Right atrium auricular region (tissue), 2 donors: ENCODE data around the gene PRIMA1. TPM values are rescaled to one million over a fixed set of nuclear protein-coding genes. Genes with fewer than 3 reads are reported as not detected.

Experiments used
- DNase-seq: peaks from one replicate; pipeline ENCODE4 v3.0.0-alpha.2; 2019; ENCODE audit warnings: low spot score
- H3K27ac ChIP-seq, 2 donors: fragments of 200-600 bp; sonication (generic); 1 replicate in 1 of 2; 2 replicates in 1 of 2; pipeline ENCODE4 v1.5.1; 2016 to 2019
- H3K27me3 ChIP-seq, 2 donors: fragments of 200-600 bp; sonication (generic); one replicate each; pipeline versions ENCODE4 v1.5.1 to v1.6.0; 2017 to 2019
- H3K36me3 ChIP-seq: fragments of 200-600 bp; sonication (generic); one replicate; pipeline ENCODE4 v1.5.1; 2016
- H3K4me1 ChIP-seq, 2 donors: fragments of 200-600 bp; sonication (generic); one replicate each; pipeline versions ENCODE4 v1.5.1 to v1.6.0; 2017 to 2019
- H3K4me3 ChIP-seq, 2 donors: fragments of 200-600 bp; sonication (generic); 1 replicate in 1 of 2; 2 replicates in 1 of 2; pipeline ENCODE4 v1.5.1; 2017 to 2019; ENCODE audit warnings: mild to moderate bottlenecking in 1 of 2, moderate library complexity in 1 of 2
- H3K9me3 ChIP-seq, 2 donors: fragments of 200-600 bp; sonication (generic); one replicate each; pipeline ENCODE4 v1.5.1; 2019
- CTCF ChIP-seq, 2 donors: fragments of 200-600 bp; sonication (generic); IDR thresholded peaks; one replicate each; pipeline ENCODE4 v1.5.1; 2019; ENCODE audit warnings: antibody characterized with exemption in 2 of 2
- total RNA-seq, 2 donors: library from RNA; depleted of rRNA; stranded (reverse); fragments of >200 nt; gene quantifications; one replicate each; pipeline ENCODE4 v1.1.0, GENCODE V29; 2016

The PRIMA1 gene
- total RNA-seq, 2 donors from 2014 or later: 2.2 to 4.1 TPM

- DNase-seq: no peak
- Histone ChIP-seq H3K27ac (no peak overlapping the region), H3K36me3 (no peaks in the 10 kb centered on the region), H3K4me3 (no peak overlapping the region), H3K9me3 (peaks cover 0 to 22% of the 10 kb centered on the region in 2 donors), H3K27me3 (no peaks in the 10 kb centered on the region), H3K4me1 (no peaks in the 10 kb centered on the region)
- no peak for TF ChIP-seq CTCF (IDR thresholded peaks at IDR 0.05)
Observed at GRCh38 chr14:93700928-93701327, 87.4 kb downstream of the PRIMA1 start.

GRCh38 chr14:93693914-93694313 is 94.4 kb downstream of the PRIMA1 start:
- no peaks in the 10 kb centered on the region for H3K27me3 ChIP-seq
- no peak for TF ChIP-seq CTCF (IDR thresholded peaks at IDR 0.05)
- no peak for DNase-seq

GRCh38 chr14:93691042-93691780 is 97.1 kb downstream of the PRIMA1 start:
- no peaks in the 10 kb centered on the region for H3K27me3 ChIP-seq
- H3K27ac ChIP-seq: no peak overlapping the region
- no peaks in the 10 kb centered on the region for H3K9me3 ChIP-seq
- H3K36me3 ChIP-seq: no peaks in the 10 kb centered on the region
- no peak for DNase-seq
- TF ChIP-seq CTCF (IDR thresholded peaks at IDR 0.05): no peak
- no peak overlapping the region for H3K4me3 ChIP-seq
- no peaks in the 10 kb centered on the region for H3K4me1 ChIP-seq

More at GRCh38 chr14:93693914-93694313, 94.4 kb downstream of the PRIMA1 start:
- Histone ChIP-seq H3K27ac (no peak overlapping the region), H3K4me1 (no peaks in the 10 kb centered on the region), H3K36me3 (no peaks in the 10 kb centered on the region), H3K9me3 (peaks cover 0 to 12% of the 10 kb centered on the region in 2 donors), H3K4me3 (no peak overlapping the region)

GRCh38 chr14:93690146-93690545 is 98.1 kb downstream of the PRIMA1 start:
- DNase-seq: no peak
- no peaks in the 10 kb centered on the region for H3K27me3 ChIP-seq
- H3K27ac ChIP-seq: no peak overlapping the region
- H3K4me3 ChIP-seq: no peak overlapping the region
- no peak for TF ChIP-seq CTCF (IDR thresholded peaks at IDR 0.05)
- H3K9me3 ChIP-seq: no peaks in the 10 kb centered on the region
- H3K36me3 ChIP-seq: no peaks in the 10 kb centered on the region
- H3K4me1 ChIP-seq: no peaks in the 10 kb centered on the region

- H3K27ac ChIP-seq: no peak overlapping the region
- H3K36me3 ChIP-seq: no peaks in the 10 kb centered on the region
- H3K9me3 ChIP-seq: no peaks in the 10 kb centered on the region
- no peak for TF ChIP-seq CTCF (IDR thresholded peaks at IDR 0.05)
- no peak for DNase-seq
- H3K4me1 ChIP-seq: no peaks in the 10 kb centered on the region
- no peak overlapping the region for H3K4me3 ChIP-seq
- no peaks in the 10 kb centered on the region for H3K27me3 ChIP-seq
Observed at GRCh38 chr14:93688820-93689219, 99.5 kb downstream of the PRIMA1 start.

GRCh38 chr14:93688239-93688666 is 100.0 kb downstream of the PRIMA1 start:
- Histone ChIP-seq H3K27me3 (no peaks in the 10 kb centered on the region), H3K36me3 (no peaks in the 10 kb centered on the region), H3K9me3 (no peaks in the 10 kb centered on the region), H3K4me1 (no peaks in the 10 kb centered on the region), H3K4me3 (no peak overlapping the region), H3K27ac (no peak overlapping the region)
- no peak for DNase-seq
- TF ChIP-seq CTCF (IDR thresholded peaks at IDR 0.05): no peak
